ENCODE data around the gene STK32C. TPM values are rescaled to one million over a fixed set of nuclear protein-coding genes. Genes with fewer than 3 reads are reported as not detected.

The STK32C gene
- total RNA-seq, 1 experiment from 2014 or later, result 16.5 TPM

DNA sequence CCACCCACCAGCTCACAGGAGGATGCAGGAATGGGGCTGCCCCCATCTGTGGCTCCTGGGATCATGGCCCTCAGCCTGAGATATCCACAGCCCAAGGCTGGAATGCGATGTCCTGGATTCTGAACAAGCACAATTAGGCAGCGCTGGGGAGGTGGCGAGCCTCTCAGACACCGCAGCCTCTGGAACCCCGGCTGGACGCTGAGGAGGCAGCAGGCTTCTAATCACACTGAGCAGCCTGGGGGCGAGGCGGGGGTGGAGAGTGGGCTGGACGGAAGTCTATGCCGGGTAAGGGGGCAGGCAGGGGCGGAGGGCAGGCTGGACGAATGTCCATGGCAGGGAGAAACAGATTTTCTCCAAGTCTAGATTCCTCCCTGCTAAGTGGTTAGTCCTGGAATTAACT, 64.6 kb downstream of the STK32C start:
- no peak for DNase-seq (ENCODE audit: low spot score)

GRCh38 chr10:132242103-132242840, 65.5 kb downstream of the STK32C start:
- ChIA-PET POLR2A (ENCODE audit: low non-redundant PET) (no interaction called here), CTCF (no interaction called here)
- no peak for TF ChIP-seq CTCF (conservative IDR thresholded peaks at IDR 0.05; ENCODE audit: low read depth, low read length)
- H3K27me3 ChIP-seq (replicated peaks; ENCODE audit: insufficient read depth, low read depth, low read length, poor library complexity), result no peaks in the 10 kb centered on the region
- DNase-seq (ENCODE audit: low spot score), result no peak
- H3K4me1 ChIP-seq (ENCODE audit: insufficient read depth, low read length, poor library complexity, severe bottlenecking), result no peaks in the 10 kb centered on the region
- H3K27ac ChIP-seq (ENCODE audit: low read depth, low read length, poor library complexity, severe bottlenecking), result no peak overlapping the region
- no peaks in the 10 kb centered on the region for H3K36me3 ChIP-seq (ENCODE audit: insufficient read depth, low read length, poor library complexity, severe bottlenecking)
- no peak overlapping the region for H3K4me3 ChIP-seq (ENCODE audit: low read depth, low read length, poor library complexity, severe bottlenecking)
- intact Hi-C loops (cut with micrococcal nuclease; ENCODE audit: unreplicated experiment), result no loop called here
- no TSS peak for BruUV-seq (replicated peaks)
- H3K9me3 ChIP-seq (ENCODE audit: low read depth, low read length, poor library complexity, severe bottlenecking), result no peaks in the 10 kb centered on the region

More for the DNA sequence above, 64.6 kb downstream of the STK32C start:
- TF ChIP-seq CTCF (conservative IDR thresholded peaks at IDR 0.05; ENCODE audit: low read depth, low read length), result no peak
- TF ChIP-seq EZH2 (IDR thresholded peaks at IDR 0.05; ENCODE audit: borderline replicate concordance, low read depth, low read length, poor library complexity, severe bottlenecking), result no peak
- CTCF ChIA-PET, result no interaction called here
- Histone ChIP-seq H3K27me3 (replicated peaks; ENCODE audit: insufficient read depth, low read depth, low read length, poor library complexity) (no peaks in the 10 kb centered on the region), H3K36me3 (ENCODE audit: insufficient read depth, low read length, poor library complexity, severe bottlenecking) (no peaks in the 10 kb centered on the region), H3K4me3 (ENCODE audit: low read depth, low read length, poor library complexity, severe bottlenecking) (no peak overlapping the region), H3K4me1 (ENCODE audit: insufficient read depth, low read length, poor library complexity, severe bottlenecking) (no peaks in the 10 kb centered on the region), H3K9me3 (ENCODE audit: low read depth, low read length, poor library complexity, severe bottlenecking) (no peaks in the 10 kb centered on the region), H3K27ac (ENCODE audit: low read depth, low read length, poor library complexity, severe bottlenecking) (no peak overlapping the region)
- BruUV-seq (replicated peaks), result no TSS peak
- intact Hi-C loops (cut with micrococcal nuclease; ENCODE audit: unreplicated experiment), result no loop called here
- POLR2A ChIA-PET (ENCODE audit: low non-redundant PET), result no interaction called here

- Histone ChIP-seq H3K4me3 (ENCODE audit: low read depth, low read length, poor library complexity, severe bottlenecking) (no peak overlapping the region), H3K27ac (ENCODE audit: low read depth, low read length, poor library complexity, severe bottlenecking) (no peak overlapping the region), H3K9me3 (ENCODE audit: low read depth, low read length, poor library complexity, severe bottlenecking) (no peaks in the 10 kb centered on the region), H3K36me3 (ENCODE audit: insufficient read depth, low read length, poor library complexity, severe bottlenecking) (no peaks in the 10 kb centered on the region), H3K27me3 (replicated peaks; ENCODE audit: insufficient read depth, low read depth, low read length, poor library complexity) (no peaks in the 10 kb centered on the region), H3K4me1 (ENCODE audit: insufficient read depth, low read length, poor library complexity, severe bottlenecking) (no peaks in the 10 kb centered on the region)
- DNase-seq (ENCODE audit: low spot score), result no peak
- POLR2A ChIA-PET (ENCODE audit: low non-redundant PET), result no interaction called here
- CTCF ChIA-PET, result no interaction called here
- intact Hi-C loops (cut with micrococcal nuclease; ENCODE audit: unreplicated experiment), result no loop called here
- BruUV-seq (replicated peaks), result no TSS peak
- TF ChIP-seq CTCF (conservative IDR thresholded peaks at IDR 0.05; ENCODE audit: low read depth, low read length) (no peak), EZH2 (IDR thresholded peaks at IDR 0.05; ENCODE audit: borderline replicate concordance, low read depth, low read length, poor library complexity, severe bottlenecking) (no peak)
Observed at GRCh38 chr10:132241496-132241895, 66.3 kb downstream of the STK32C start.

Data from A673 (cell line).